Ectodermal cell (in vitro differentiated cells): ENCODE data around the gene SPATA2L.
"Not testable (repeated sequence)": the region's sequence is repeated elsewhere in the genome, so short reads cannot be mapped to it uniquely, and the experiment has no call there.

Source experiments
- H3K27ac ChIP-seq: 2 replicates; pipeline ENCODE4 v1.7.0; 2013; ENCODE audit warnings: mild to moderate bottlenecking, low read depth, low read length; ENCODE audit not compliant: insufficient read depth, poor library complexity, severe bottlenecking
- H3K27me3 ChIP-seq: 2 replicates; pipeline ENCODE4 v1.7.0; 2013; ENCODE audit warnings: mild to moderate bottlenecking, low read length; ENCODE audit not compliant: insufficient read depth, control insufficient read depth, poor library complexity, severe bottlenecking
- H3K36me3 ChIP-seq: one replicate; pipeline ENCODE4 v1.7.0; 2013; ENCODE audit warnings: low read length; ENCODE audit not compliant: control insufficient read depth, insufficient read depth
- H3K4me1 ChIP-seq: one replicate; pipeline ENCODE4 v1.7.0; 2013; ENCODE audit warnings: low read length; ENCODE audit not compliant: control insufficient read depth, insufficient read depth
- H3K4me3 ChIP-seq: 2 replicates; pipeline ENCODE4 v1.7.0; 2013; ENCODE audit warnings: low read depth, low read length, control low read depth; ENCODE audit not compliant: insufficient read depth
- H3K9me3 ChIP-seq: 2 replicates; pipeline ENCODE4 v1.7.0; 2013; ENCODE audit warnings: mild to moderate bottlenecking, low read length, moderate library complexity; ENCODE audit not compliant: control insufficient read depth
- WGBS, 2 experiments: methylation state at CpG; one replicate each; pipeline ENCODE4 v1.1.7; 2013; ENCODE audit warnings: missing lambda C conversion rate in 2 of 2; 5-methylcytosine and 5-hydroxymethylcytosine counted together

SPATA2L gene

DNA sequence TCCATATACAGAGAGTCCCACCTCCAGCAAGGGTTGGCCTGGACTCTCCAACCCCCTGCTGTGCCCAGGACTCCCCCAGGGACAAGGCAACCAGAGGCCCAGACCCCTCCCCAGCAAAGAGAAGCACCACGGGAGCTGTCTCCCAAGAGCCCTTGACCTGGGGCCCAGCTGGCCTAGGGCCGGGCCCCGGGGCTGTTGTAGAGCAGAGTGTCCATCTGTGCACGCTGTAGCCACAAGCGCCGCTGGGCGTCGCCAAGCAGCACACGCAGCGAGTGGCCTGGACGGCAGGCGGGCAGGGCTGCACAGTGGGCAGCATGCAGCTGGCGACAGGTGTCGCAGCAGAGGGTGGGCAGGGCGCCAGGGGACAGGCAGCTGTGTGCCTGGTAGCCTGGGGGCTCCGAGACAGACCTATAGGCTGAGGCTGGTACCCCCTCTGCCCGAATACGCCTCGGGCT is 4.3 kb downstream of the SPATA2L start:
- WGBS, 2 experiments = 95 to 97% methylated on average over 19 of the region's 19 CpGs
- H3K27ac ChIP-seq = no peak overlapping the region
- H3K27me3 ChIP-seq = peaks cover 9% of the 10 kb centered on the region
- H3K9me3 ChIP-seq = no peaks in the 10 kb centered on the region
- H3K4me3 ChIP-seq = no peak overlapping the region
- peaks cover 17% of the 10 kb centered on the region for H3K36me3 ChIP-seq
- H3K4me1 ChIP-seq = peaks cover 10% of the 10 kb centered on the region

GRCh38 chr16:89696670-89697128 is 4.8 kb downstream of the SPATA2L start:
- Histone ChIP-seq H3K4me1 (peaks cover 10% of the 10 kb centered on the region), H3K4me3 (no peak overlapping the region), H3K36me3 (peaks cover 22% of the 10 kb centered on the region), H3K27ac (no peak overlapping the region), H3K27me3 (peaks cover 9% of the 10 kb centered on the region), H3K9me3 (no peaks in the 10 kb centered on the region)
- 95% methylated on average over 18 of the region's 18 CpGs for WGBS, 2 experiments

DNA sequence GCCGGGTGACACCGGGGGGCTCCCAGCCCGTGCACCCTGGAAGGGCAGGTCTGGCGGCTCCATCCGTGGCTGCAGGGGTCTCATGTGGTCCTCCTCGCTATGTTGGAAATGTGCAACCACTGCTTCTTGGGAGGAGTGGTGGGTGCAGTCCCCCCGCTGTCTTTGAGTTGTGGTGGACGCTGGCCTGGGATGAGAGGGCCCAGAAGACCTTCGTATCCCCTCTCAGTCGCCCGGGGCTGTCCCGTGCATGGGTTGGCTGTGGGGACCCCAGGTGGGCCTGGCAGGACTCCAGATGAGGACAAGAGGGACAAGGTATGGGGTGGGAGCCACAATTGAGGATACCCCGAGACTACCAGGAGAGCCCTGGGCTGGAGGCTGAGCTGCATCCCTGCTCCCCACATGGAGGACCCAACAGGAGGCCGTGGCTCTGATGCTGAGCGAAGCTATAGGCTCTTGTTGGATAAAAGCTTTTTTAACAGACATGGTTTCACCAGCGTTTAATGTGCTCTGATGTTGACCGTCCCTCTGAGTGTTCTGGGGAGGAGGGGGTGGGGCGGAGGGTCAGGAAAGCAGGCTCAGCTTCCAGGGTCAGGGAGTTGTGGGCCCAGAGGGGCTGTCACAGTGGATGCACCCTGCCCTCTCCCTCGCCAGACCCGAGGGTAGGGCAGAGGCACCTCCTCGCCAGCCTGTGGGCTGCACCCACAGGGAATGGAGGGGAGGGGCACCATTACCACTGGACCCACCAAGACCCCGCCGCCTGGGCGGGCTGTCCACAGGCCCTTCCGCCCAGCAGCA is 5.4 kb downstream of the SPATA2L start:
- Histone ChIP-seq H3K27me3 (peaks cover 8% of the 10 kb centered on the region), H3K4me3 (no peak overlapping the region), H3K27ac (no peak overlapping the region), H3K4me1 (peaks cover 10% of the 10 kb centered on the region), H3K36me3 (peaks cover 25% of the 10 kb centered on the region), H3K9me3 (no peaks in the 10 kb centered on the region)
- 90 to 91% methylated on average over 25 of the region's 25 CpGs for WGBS, 2 experiments

DNA sequence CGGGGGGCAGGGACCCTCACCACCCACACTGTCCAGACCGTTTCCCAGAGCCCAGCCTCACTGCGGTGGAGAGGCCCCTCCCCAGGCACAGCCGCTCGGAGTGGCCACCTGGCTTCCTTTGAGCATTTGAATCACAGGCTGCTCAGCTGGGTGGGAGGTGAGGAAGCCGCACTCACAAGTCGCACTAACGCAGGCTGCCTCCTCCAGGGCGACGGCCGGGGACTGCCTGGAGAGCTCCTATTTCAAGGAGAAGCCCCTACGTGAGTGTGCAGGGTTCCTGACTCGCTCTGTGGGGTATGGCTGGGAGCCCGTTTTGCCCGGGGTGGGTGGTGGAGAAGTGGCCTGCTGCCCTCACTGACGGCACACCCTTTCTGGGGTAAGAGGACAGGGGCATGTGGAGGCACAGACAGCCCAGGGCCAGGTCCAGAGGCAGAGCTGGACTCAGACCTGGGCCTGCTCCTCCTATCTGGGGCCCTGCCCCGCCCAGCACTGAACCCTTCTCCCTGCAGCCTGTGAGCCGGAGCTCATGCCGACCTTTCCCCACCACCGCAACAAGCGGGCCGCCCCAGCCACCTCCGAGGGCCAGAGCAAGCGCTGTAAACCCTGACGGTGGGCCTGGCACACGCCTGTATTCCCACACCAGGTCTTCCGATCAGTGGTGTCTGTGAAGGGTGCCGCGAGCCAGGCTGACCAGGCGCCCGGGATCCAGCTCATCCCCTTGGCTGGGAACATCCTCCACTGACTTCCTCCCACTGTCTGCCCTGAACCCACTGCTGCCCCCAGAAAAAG is 6.2 kb downstream of the SPATA2L start:
- Histone ChIP-seq H3K27me3 (no peaks in the 10 kb centered on the region), H3K9me3 (no peaks in the 10 kb centered on the region), H3K4me3 (no peak overlapping the region), H3K4me1 (peaks cover 10% of the 10 kb centered on the region), H3K27ac (no peak overlapping the region), H3K36me3 (peaks cover 27% of the 10 kb centered on the region)
- WGBS, 2 experiments = 95% methylated on average over 31 of the region's 31 CpGs

- peaks cover 30% of the 10 kb centered on the region for H3K36me3 ChIP-seq
- H3K4me1 ChIP-seq, H3K27me3 ChIP-seq, H3K4me3 ChIP-seq, H3K9me3 ChIP-seq, H3K27ac ChIP-seq: not testable (repeated sequence)
- 93 to 95% methylated on average over 23 of the region's 23 CpGs for WGBS, 2 experiments
Measured at GRCh38 chr16:89694784-89695085, 6.8 kb downstream of the SPATA2L start.

- WGBS, 2 experiments = 94 to 95% methylated on average over 32 of the region's 32 CpGs
- no peaks in the 10 kb centered on the region for H3K27me3 ChIP-seq
Measured at GRCh38 chr16:89693931-89694783, 7.3 kb downstream of the SPATA2L start.

GRCh38 chr16:89693289-89693731 is 8.2 kb downstream of the SPATA2L start:
- 95 to 96% methylated on average over 11 of the region's 11 CpGs for WGBS, 2 experiments
- Histone ChIP-seq H3K27ac (no peak overlapping the region), H3K36me3 (peaks cover 36% of the 10 kb centered on the region)

More at GRCh38 chr16:89693931-89694783, 7.3 kb downstream of the SPATA2L start:
- peaks cover 5% of the 10 kb centered on the region for H3K4me1 ChIP-seq
- H3K27ac ChIP-seq = no peak overlapping the region
- H3K36me3 ChIP-seq = peaks cover 33% of the 10 kb centered on the region
- no peaks in the 10 kb centered on the region for H3K9me3 ChIP-seq
- H3K4me3 ChIP-seq = no peak overlapping the region

DNA sequence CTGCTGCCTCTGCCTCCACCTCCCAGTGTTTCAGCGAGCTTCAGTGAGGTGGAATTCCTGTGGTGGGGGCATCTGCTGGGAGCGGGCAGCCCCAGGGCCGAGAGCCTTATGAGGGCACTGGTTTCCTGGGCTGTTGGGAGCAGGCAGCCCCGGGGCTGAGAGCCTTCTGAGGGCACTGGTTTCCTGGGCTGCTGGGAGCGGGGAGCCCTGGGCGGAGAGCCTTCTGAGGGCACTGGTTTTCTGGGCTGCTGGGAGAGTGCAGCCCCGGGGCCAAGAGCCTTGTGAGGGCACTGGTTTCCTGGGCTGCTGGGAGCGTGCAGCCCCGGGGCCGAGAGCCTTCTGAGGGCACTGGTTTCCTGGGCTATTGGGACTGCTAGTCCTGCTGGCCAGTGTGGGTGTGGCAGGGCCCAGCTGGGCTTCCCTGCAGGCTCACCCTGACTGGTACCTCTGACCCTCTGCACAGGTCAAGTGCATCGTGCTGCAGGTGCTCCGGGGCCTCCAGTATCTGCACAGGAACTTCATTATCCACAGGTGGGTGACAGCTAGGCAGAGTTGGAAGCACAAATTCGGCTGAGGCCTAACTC is 9.4 kb downstream of the SPATA2L start:
- WGBS, 2 experiments = 95 to 96% methylated on average over 13 of the region's 13 CpGs
- H3K36me3 ChIP-seq = peaks cover 36% of the 10 kb centered on the region
- peaks cover 7% of the 10 kb centered on the region for H3K4me1 ChIP-seq
- no peaks in the 10 kb centered on the region for H3K27me3 ChIP-seq
- no peak overlapping the region for H3K4me3 ChIP-seq
- no peaks in the 10 kb centered on the region for H3K9me3 ChIP-seq
- H3K27ac ChIP-seq = no peak overlapping the region

More at GRCh38 chr16:89693289-89693731, 8.2 kb downstream of the SPATA2L start:
- Histone ChIP-seq H3K9me3 (no peaks in the 10 kb centered on the region), H3K4me1 (peaks cover 5% of the 10 kb centered on the region), H3K4me3 (no peak overlapping the region), H3K27me3 (no peaks in the 10 kb centered on the region)

GRCh38 chr16:89691231-89691985 is 10.1 kb downstream of the SPATA2L start:
- no peaks in the 10 kb centered on the region for H3K9me3 ChIP-seq
- peaks cover 7% of the 10 kb centered on the region for H3K4me1 ChIP-seq
- H3K27me3 ChIP-seq = no peaks in the 10 kb centered on the region
- peaks cover 36% of the 10 kb centered on the region for H3K36me3 ChIP-seq
- H3K27ac ChIP-seq = no peak overlapping the region
- no peak overlapping the region for H3K4me3 ChIP-seq
- WGBS, 2 experiments = 96 to 97% methylated on average over 21 of the region's 21 CpGs
